Endothelial cell of umbilical vein (primary cell): ENCODE measurements around the gene TPK1. TPM values are rescaled to one million over a fixed set of nuclear protein-coding genes. Genes with fewer than 3 reads are reported as not detected.

Experiments
- BruUV-seq: library from RNA; stranded (reverse); fragments of 400-500 nt; replicated peaks from 2 replicates; lab custom pipeline; 2021; lab: Mats Ljungman, UMichigan
- CTCF ChIA-PET: fragments of 300-600, 350-600 bp; sonication (Branson Sonifier 250); formaldehyde crosslinking; loops from one replicate; lab custom pipeline; 2021; ENCODE audit warnings: antibody characterized with exemption, inconsistent platforms; lab: Charles Lee
- POLR2A ChIA-PET: fragments of 300-600, 350-600 bp; sonication (Branson Sonifier 250); formaldehyde crosslinking; loops from one replicate; lab custom pipeline; 2021; ENCODE audit warnings: antibody characterized with exemption, inconsistent platforms; lab: Charles Lee
- DNase-seq: peaks from one replicate; pipeline ENCODE4 v3.0.0-alpha.2; 2011; ENCODE audit warnings: low read depth, low spot score
- FAIRE-seq: peaks from 2 replicates; lab custom pipeline; 2011; peaks lifted over from hg19 to GRCh38; lab: Jason Lieb, UNC
- H2AFZ ChIP-seq: 2 replicates; pipeline ENCODE4 v1.6.0; 2012; ENCODE audit warnings: low read depth, low read length, control low read depth, inconsistent platforms
- H3K27ac ChIP-seq: 2 replicates; pipeline ENCODE4 v1.5.1; 2011; ENCODE audit warnings: low read depth, mild to moderate bottlenecking, control low read depth, low read length, moderate library complexity; ENCODE audit not compliant: insufficient read depth
- H3K27me3 ChIP-seq, 2 experiments: 2 replicates each; pipeline versions ENCODE4 v1.6.0 to v1.6.1; 2011; ENCODE audit warnings: low read length in 2 of 2, mixed read lengths in 1 of 2; ENCODE audit not compliant: control insufficient read depth in 2 of 2, insufficient read depth in 2 of 2
- H3K36me3 ChIP-seq, 2 experiments: 2 replicates in 1 of 2; 3 replicates in 1 of 2; pipeline ENCODE4 v1.5.1; 2011; ENCODE audit warnings: low read length in 2 of 2, mild to moderate bottlenecking in 1 of 2, moderate library complexity in 1 of 2; ENCODE audit not compliant: control insufficient read depth in 2 of 2, insufficient read depth in 2 of 2; ENCODE audit errors: extremely low read depth in 1 of 2
- H3K4me1 ChIP-seq: 3 replicates; pipeline ENCODE4 v1.5.1; 2011; ENCODE audit warnings: mild to moderate bottlenecking, low read length; ENCODE audit not compliant: control insufficient read depth, insufficient read depth; ENCODE audit errors: extremely low read depth
- H3K4me2 ChIP-seq: 2 replicates; pipeline ENCODE4 v1.6.1; 2011; ENCODE audit warnings: low read length, control low read depth, mixed read lengths; ENCODE audit not compliant: insufficient read depth
- H3K4me3 ChIP-seq, 3 experiments: fragments of 200-600 bp in 1 of 3; sonication (generic), shearing (Covaris generic) in 1 of 3; replicated peaks in 1 of 3; 2 replicates each; pipeline ENCODE4 v1.5.1; 2011 to 2016; ENCODE audit warnings: control low read depth in 3 of 3, low read length in 3 of 3, mild to moderate bottlenecking in 2 of 3, inconsistent platforms in 1 of 3, low read depth in 1 of 3, moderate library complexity in 1 of 3; ENCODE audit not compliant: insufficient read depth in 1 of 3
- H3K79me2 ChIP-seq: 2 replicates; pipeline ENCODE4 v1.6.0; 2012; ENCODE audit warnings: low read length, inconsistent platforms; ENCODE audit not compliant: control insufficient read depth, insufficient read depth
- H3K9ac ChIP-seq: replicated peaks from 2 replicates; pipeline ENCODE3; 2011; ENCODE audit warnings: low read length, control low read depth; ENCODE audit not compliant: insufficient read depth; ENCODE audit errors: extremely low read depth
- H3K9me1 ChIP-seq: replicated peaks from 3 replicates; pipeline ENCODE4 v1.6.0; 2011; ENCODE audit warnings: mild to moderate bottlenecking, low read length; ENCODE audit not compliant: control insufficient read depth, insufficient read depth; ENCODE audit errors: extremely low read depth
- H3K9me3 ChIP-seq: replicated peaks from 2 replicates; pipeline ENCODE4 v1.5.1; 2012; ENCODE audit warnings: low read length, inconsistent platforms; ENCODE audit not compliant: control insufficient read depth, insufficient read depth
- H4K20me1 ChIP-seq: replicated peaks from 2 replicates; pipeline ENCODE3; 2011; ENCODE audit warnings: mild to moderate bottlenecking, low read length; ENCODE audit not compliant: control insufficient read depth, insufficient read depth; ENCODE audit errors: extremely low read depth
- FOS ChIP-seq: IDR thresholded peaks from 2 replicates; pipeline ENCODE4 v1.6.1; 2011; ENCODE audit warnings: mild to moderate bottlenecking, low read length, moderate library complexity, borderline replicate concordance; ENCODE audit not compliant: insufficient read depth
- GATA2 ChIP-seq: IDR thresholded peaks from 2 replicates; pipeline ENCODE4 v1.7.0; 2011; ENCODE audit warnings: low read depth, mild to moderate bottlenecking, moderate library complexity, mixed read lengths, low read length; ENCODE audit not compliant: insufficient read length, insufficient read depth
- JUN ChIP-seq: IDR thresholded peaks from 2 replicates; pipeline ENCODE4 v1.6.1; 2011; ENCODE audit warnings: borderline replicate concordance, low read depth; ENCODE audit not compliant: insufficient read length, insufficient read depth
- MYC ChIP-seq: IDR thresholded peaks from one replicate; pipeline ENCODE4 v1.6.1; 2011; ENCODE audit warnings: mild to moderate bottlenecking, low read depth, low read length
- POLR2A ChIP-seq: IDR thresholded peaks from 2 replicates; pipeline ENCODE4 v1.6.1; 2012; ENCODE audit warnings: low read depth, mild to moderate bottlenecking, control low read depth, low read length
- POLR2AphosphoS5 ChIP-seq: IDR thresholded peaks from 2 replicates; pipeline ENCODE4 v1.6.1; 2012; ENCODE audit warnings: low read depth, mild to moderate bottlenecking, control low read depth, low read length, moderate library complexity; ENCODE audit not compliant: insufficient read depth
- dilution Hi-C: fragments of 300-500 bp; cut with MboI; formaldehyde crosslinking; loops from one replicate; pipeline ENCODE4 v1.15.0; 2019; ENCODE audit warnings: low sequenced_read_pairs; ENCODE audit not compliant: extremely low pct_ligation_motif_present
- intact Hi-C: fragments of 100-400 bp; cut with micrococcal nuclease; formaldehyde crosslinking; loops from one replicate; pipeline ENCODE4 v1.10.0; 2022
- polyA plus RNA-seq, 4 experiments: library from polyadenylated mRNA; depleted of rRNA in 3 of 4; stranded (reverse) in 3 of 4; unstranded in 1 of 4; fragments of >200 nt; gene quantifications; 2 replicates each; pipeline versions ENCODE4 v1.2.1 to v1.2.3, GENCODE V29; 2011 to 2012; ENCODE audit warnings: missing spikeins in 1 of 4
- total RNA-seq: library from RNA; stranded (reverse); gene quantifications from 2 replicates; pipeline ENCODE4 v1.2.3, GENCODE V29; 2021
- TF ChIP-seq, protein P1 (sequence below), 2 donors: IDR thresholded peaks; 1 replicate in 1 of 2; 2 replicates in 1 of 2; pipeline ENCODE4 v1.5.1; 2011; ENCODE audit warnings: low read length in 2 of 2, mild to moderate bottlenecking in 2 of 2, moderate library complexity in 2 of 2, control low read depth in 1 of 2, inconsistent platforms in 1 of 2, low read depth in 1 of 2; ENCODE audit not compliant: insufficient read depth in 1 of 2; ENCODE audit errors: extremely low read depth in 1 of 2
- TF ChIP-seq, protein P2 (sequence below): IDR thresholded peaks from 2 replicates; pipeline ENCODE4 v1.6.1; 2011; ENCODE audit not compliant: insufficient read depth, insufficient read length

TPK1 gene
- total and polyA plus RNA-seq, 2 donors (not counting 3 experiments of a cell fraction or from before 2014, with no cell fraction given): 7.5 to 9.3 TPM

DNA sequence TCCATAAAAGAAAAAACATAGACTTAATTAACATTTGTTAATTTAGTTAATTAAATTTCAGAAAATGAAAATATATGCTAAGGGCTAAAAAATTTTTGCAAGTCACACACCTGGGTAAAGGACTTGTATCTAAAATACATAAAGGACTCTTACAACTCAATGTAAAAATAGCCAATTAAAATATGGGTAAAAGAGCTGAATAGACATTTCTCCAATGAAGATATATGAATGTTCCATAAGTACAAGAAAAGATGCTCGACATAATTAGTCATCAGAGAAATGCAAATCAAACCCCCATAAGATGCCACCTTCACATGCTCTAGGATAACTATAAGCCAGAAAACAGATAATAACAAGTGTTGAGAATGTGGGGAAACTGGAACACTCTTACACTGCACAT, 288.0 kb downstream of the TPK1 start:
- dilution Hi-C loops: no loop called here
- Histone ChIP-seq H3K27me3 (no peaks in the 10 kb centered on the region), H4K20me1 (no peaks in the 10 kb centered on the region), H2AFZ (no peak overlapping the region), H3K79me2 (no peaks in the 10 kb centered on the region), H3K4me2 (no peak overlapping the region), H3K9me3 (no peaks in the 10 kb centered on the region), H3K27ac (no peak overlapping the region), H3K4me1 (no peaks in the 10 kb centered on the region), H3K9ac (no peak overlapping the region), H3K9me1 (no peaks in the 10 kb centered on the region), H3K4me3 (no peak overlapping the region), H3K36me3 (no peaks in the 10 kb centered on the region)
- no TSS peak for BruUV-seq
- DNase-seq (no peak), FAIRE-seq (no peak)
- CTCF ChIA-PET: no interaction called here
- TF ChIP-seq GATA2: no peak
- no peak for TF ChIP-seq JUN
- TF ChIP-seq MYC: no peak
- TF ChIP-seq POLR2A: no peak
- TF ChIP-seq, protein P1, sequence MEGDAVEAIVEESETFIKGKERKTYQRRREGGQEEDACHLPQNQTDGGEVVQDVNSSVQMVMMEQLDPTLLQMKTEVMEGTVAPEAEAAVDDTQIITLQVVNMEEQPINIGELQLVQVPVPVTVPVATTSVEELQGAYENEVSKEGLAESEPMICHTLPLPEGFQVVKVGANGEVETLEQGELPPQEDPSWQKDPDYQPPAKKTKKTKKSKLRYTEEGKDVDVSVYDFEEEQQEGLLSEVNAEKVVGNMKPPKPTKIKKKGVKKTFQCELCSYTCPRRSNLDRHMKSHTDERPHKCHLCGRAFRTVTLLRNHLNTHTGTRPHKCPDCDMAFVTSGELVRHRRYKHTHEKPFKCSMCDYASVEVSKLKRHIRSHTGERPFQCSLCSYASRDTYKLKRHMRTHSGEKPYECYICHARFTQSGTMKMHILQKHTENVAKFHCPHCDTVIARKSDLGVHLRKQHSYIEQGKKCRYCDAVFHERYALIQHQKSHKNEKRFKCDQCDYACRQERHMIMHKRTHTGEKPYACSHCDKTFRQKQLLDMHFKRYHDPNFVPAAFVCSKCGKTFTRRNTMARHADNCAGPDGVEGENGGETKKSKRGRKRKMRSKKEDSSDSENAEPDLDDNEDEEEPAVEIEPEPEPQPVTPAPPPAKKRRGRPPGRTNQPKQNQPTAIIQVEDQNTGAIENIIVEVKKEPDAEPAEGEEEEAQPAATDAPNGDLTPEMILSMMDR (IDR thresholded peaks at IDR 0.05; ENCODE audit: extremely low read depth in 1 of 2, insufficient read depth in 1 of 2, low read depth in 1 of 2, low read length in 2 of 2): no peak
- TF ChIP-seq POLR2AphosphoS5: no peak
- TF ChIP-seq FOS: no peak
- intact Hi-C loops: no loop called here
- POLR2A ChIA-PET: no interaction called here

DNA sequence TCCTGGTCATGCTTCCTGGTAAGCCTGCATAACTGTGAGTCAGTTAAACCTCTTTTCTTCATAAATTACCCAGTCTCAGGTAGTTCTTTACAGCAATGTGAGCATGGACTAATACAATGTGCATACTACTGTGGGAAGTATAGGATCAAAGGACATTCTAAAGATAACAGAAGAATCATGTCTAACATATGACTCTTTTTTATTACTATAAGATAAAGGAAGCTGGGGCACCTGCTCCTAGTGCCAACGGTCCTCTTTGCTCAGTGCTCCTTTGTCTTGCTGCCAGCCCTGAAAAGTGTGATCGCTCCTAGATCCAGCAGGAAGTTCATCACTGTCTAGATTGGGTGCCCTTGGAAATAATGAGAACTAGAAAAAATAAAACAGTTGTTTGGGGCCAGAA, 289.1 kb downstream of the TPK1 start:
- H3K4me2 ChIP-seq: no peak overlapping the region
- H3K36me3 ChIP-seq: no peaks in the 10 kb centered on the region
- no peak overlapping the region for H3K9ac ChIP-seq
- intact Hi-C loops (no loop called here), dilution Hi-C loops (no loop called here)
- no peaks in the 10 kb centered on the region for H3K79me2 ChIP-seq
- no peaks in the 10 kb centered on the region for H3K27me3 ChIP-seq
- H3K27ac ChIP-seq: no peak overlapping the region
- DNase-seq (no peak), FAIRE-seq (no peak)
- no TSS peak for BruUV-seq
- no peaks in the 10 kb centered on the region for H3K4me1 ChIP-seq
- ChIA-PET POLR2A (no interaction called here), CTCF (no interaction called here)
- H3K9me3 ChIP-seq: no peaks in the 10 kb centered on the region
- H4K20me1 ChIP-seq: no peaks in the 10 kb centered on the region
- no peak for TF ChIP-seq GATA2
- TF ChIP-seq JUN: no peak
- TF ChIP-seq POLR2A: no peak
- TF ChIP-seq, protein P2, sequence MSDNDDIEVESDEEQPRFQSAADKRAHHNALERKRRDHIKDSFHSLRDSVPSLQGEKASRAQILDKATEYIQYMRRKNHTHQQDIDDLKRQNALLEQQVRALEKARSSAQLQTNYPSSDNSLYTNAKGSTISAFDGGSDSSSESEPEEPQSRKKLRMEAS: no peak
- no peak for TF ChIP-seq POLR2AphosphoS5
- H2AFZ ChIP-seq: no peak overlapping the region
- H3K4me3 ChIP-seq: no peak overlapping the region
- H3K9me1 ChIP-seq: no peaks in the 10 kb centered on the region
